IMR-90 (cell line): ENCODE data around the gene LNP1. TPM values are rescaled to one million over a fixed set of nuclear protein-coding genes. Genes with fewer than 3 reads are reported as not detected.

Experiments used
- ATAC-seq: fragments of 200-7000 bp; cut with Tn5 transposase; 2 replicates; pipeline ENCODE4 v1.9.1; 2020; ENCODE audit warnings: low read depth, mild to moderate bottlenecking, moderate library complexity
- BruUV-seq: library from RNA; stranded (reverse); fragments of 400-500 nt; replicated peaks from 2 replicates; lab custom pipeline; 2021; lab: Mats Ljungman, UMichigan
- CTCF ChIA-PET: fragments of 300-600 bp; formaldehyde crosslinking; extraction: SDS; loops from one replicate; lab custom pipeline; 2021; ENCODE audit warnings: antibody characterized with exemption; lab: Yijun Ruan, JAX
- POLR2A ChIA-PET: fragments of 300-600 bp; sonication (Branson Sonifier 250); formaldehyde crosslinking; loops from one replicate; lab custom pipeline; 2022; ENCODE audit warnings: antibody characterized with exemption; ENCODE audit not compliant: unreplicated experiment; lab: Charles Lee
- DNase-seq: peaks from one replicate; pipeline ENCODE4 v3.0.0; 2013
- H2AFZ ChIP-seq: replicated peaks from 2 replicates; pipeline ENCODE3; 2013; ENCODE audit warnings: low read length, mild to moderate bottlenecking; ENCODE audit not compliant: poor library complexity
- H2AK5ac ChIP-seq: 2 replicates; pipeline ENCODE4 v1.6.1; 2013; ENCODE audit warnings: low read depth, low read length, inconsistent platforms
- H2AK9ac ChIP-seq: replicated peaks from 2 replicates; pipeline ENCODE3; 2013; ENCODE audit warnings: mild to moderate bottlenecking, low read depth, low read length, moderate library complexity; ENCODE audit not compliant: poor library complexity
- H2BK120ac ChIP-seq: 2 replicates; pipeline ENCODE4 v1.6.1; 2013; ENCODE audit warnings: low read depth, low read length, inconsistent platforms
- H2BK15ac ChIP-seq: 3 replicates; pipeline ENCODE4 v1.6.1; 2013; ENCODE audit warnings: low read depth, low read length, inconsistent platforms
- H2BK20ac ChIP-seq: 2 replicates; pipeline ENCODE4 v1.6.1; 2013; ENCODE audit warnings: low read depth, mild to moderate bottlenecking, inconsistent platforms, low read length, moderate library complexity
- H2BK5ac ChIP-seq: 2 replicates; pipeline ENCODE4 v1.6.1; 2013; ENCODE audit warnings: mild to moderate bottlenecking, low read depth, low read length, inconsistent platforms; ENCODE audit not compliant: poor library complexity, severe bottlenecking
- H3K14ac ChIP-seq: replicated peaks from 2 replicates; pipeline ENCODE4 v1.6.1; 2013; ENCODE audit warnings: low read depth, low read length, inconsistent platforms
- H3K18ac ChIP-seq: 2 replicates; pipeline ENCODE4 v1.6.1; 2013; ENCODE audit warnings: low read depth, low read length, control low read depth
- H3K23ac ChIP-seq: 2 replicates; pipeline ENCODE4 v1.6.1; 2013; ENCODE audit warnings: low read depth, low read length, inconsistent platforms
- H3K27ac ChIP-seq: 2 replicates; pipeline ENCODE4 v1.5.1; 2013; ENCODE audit warnings: mild to moderate bottlenecking, control low read depth, low read length; ENCODE audit not compliant: insufficient read depth
- H3K27me3 ChIP-seq: 2 replicates; pipeline ENCODE4 v1.6.1; 2013; ENCODE audit warnings: low read length; ENCODE audit not compliant: control insufficient read depth, insufficient read depth
- H3K36me3 ChIP-seq: 2 replicates; pipeline ENCODE4 v1.6.1; 2013; ENCODE audit warnings: low read length, mixed read lengths; ENCODE audit not compliant: control insufficient read depth, insufficient read depth
- H3K4ac ChIP-seq: 2 replicates; pipeline ENCODE4 v1.6.1; 2013; ENCODE audit warnings: low read depth, low read length, inconsistent platforms
- H3K4me1 ChIP-seq: 2 replicates; pipeline ENCODE4 v1.6.1; 2013; ENCODE audit warnings: low read length, mixed read lengths; ENCODE audit not compliant: control insufficient read depth, insufficient read depth
- H3K4me2 ChIP-seq: 2 replicates; pipeline ENCODE4 v1.6.1; 2013; ENCODE audit warnings: low read depth, mild to moderate bottlenecking, control low read depth, low read length, moderate library complexity
- H3K4me3 ChIP-seq: 2 replicates; pipeline ENCODE4 v1.5.1; 2013; ENCODE audit warnings: low read depth, mild to moderate bottlenecking, control low read depth, low read length, moderate library complexity; ENCODE audit not compliant: insufficient read depth
- H3K56ac ChIP-seq: 2 replicates; pipeline ENCODE4 v1.6.1; 2013; ENCODE audit warnings: low read length, inconsistent platforms; ENCODE audit not compliant: insufficient read depth; ENCODE audit errors: extremely low read depth
- H3K79me1 ChIP-seq, 2 experiments: 2 replicates each; pipeline ENCODE4 v1.6.1; 2013; ENCODE audit warnings: low read length in 2 of 2, inconsistent platforms in 1 of 2, low read depth in 1 of 2
- H3K9ac ChIP-seq: 2 replicates; pipeline ENCODE4 v1.6.1; 2013; ENCODE audit warnings: low read depth, low read length, control low read depth
- H3K9me1 ChIP-seq: 2 replicates; pipeline ENCODE4 v1.6.1; 2013; ENCODE audit warnings: low read length, inconsistent platforms; ENCODE audit not compliant: insufficient read depth
- H3K9me3 ChIP-seq: 2 replicates; pipeline ENCODE4 v1.6.1; 2013; ENCODE audit warnings: low read length; ENCODE audit not compliant: control insufficient read depth, insufficient read depth
- H4K20me1 ChIP-seq: 2 replicates; pipeline ENCODE4 v1.6.1; 2013; ENCODE audit warnings: low read length, inconsistent platforms; ENCODE audit not compliant: insufficient read depth
- H4K5ac ChIP-seq: 2 replicates; pipeline ENCODE4 v1.6.1; 2013; ENCODE audit warnings: mild to moderate bottlenecking, low read depth, low read length, control low read depth
- H4K8ac ChIP-seq, 2 experiments: 2 replicates each; pipeline ENCODE4 v1.6.1; 2013; ENCODE audit warnings: low read depth in 2 of 2, low read length in 2 of 2, control low read depth in 1 of 2, inconsistent platforms in 1 of 2
- H4K91ac ChIP-seq: 2 replicates; pipeline ENCODE4 v1.6.1; 2013; ENCODE audit warnings: low read depth, low read length, inconsistent platforms; ENCODE audit not compliant: insufficient read depth
- BHLHE40 ChIP-seq: fragments of 150-350 bp; IDR thresholded peaks from 2 replicates; pipeline ENCODE4 v1.6.1; 2016; ENCODE audit warnings: mild to moderate bottlenecking, low read depth, low read length
- CEBPB ChIP-seq: IDR thresholded peaks from 2 replicates; pipeline ENCODE4 v1.6.1; 2012; ENCODE audit warnings: low read depth, low read length, improper control_type of control experiment
- CHD1 ChIP-seq: IDR thresholded peaks from 2 replicates; pipeline ENCODE4 v1.6.1; 2012; ENCODE audit warnings: low read depth, low read length, improper control_type of control experiment
- CTCF ChIP-seq: conservative IDR thresholded peaks from 2 replicates; pipeline ENCODE4 v1.5.1; 2012; ENCODE audit warnings: mild to moderate bottlenecking, low read depth, low read length, improper control_type of control experiment
- ELK1 ChIP-seq: fragments of 150-350 bp; IDR thresholded peaks from 2 replicates; pipeline ENCODE4 v1.6.1; 2016; ENCODE audit warnings: low read depth, mild to moderate bottlenecking, low read length, moderate library complexity, borderline replicate concordance
- MXI1 ChIP-seq: IDR thresholded peaks from 2 replicates; pipeline ENCODE4 v1.6.1; 2012; ENCODE audit warnings: low read depth, mild to moderate bottlenecking, low read length, moderate library complexity, borderline replicate concordance
- NFE2L2 ChIP-seq: fragments of 150-350 bp; IDR thresholded peaks from 2 replicates; pipeline ENCODE4 v1.6.1; 2016; ENCODE audit warnings: low read depth, mild to moderate bottlenecking, low read length
- POLR2A ChIP-seq: IDR thresholded peaks from 2 replicates; pipeline ENCODE4 v1.6.1; 2012; ENCODE audit warnings: mild to moderate bottlenecking, low read depth, low read length
- RAD21 ChIP-seq: IDR thresholded peaks from 2 replicates; pipeline ENCODE4 v1.6.1; 2012; ENCODE audit warnings: low read length, improper control_type of control experiment
- RCOR1 ChIP-seq: IDR thresholded peaks from 2 replicates; pipeline ENCODE4 v1.6.1; 2012; ENCODE audit warnings: mild to moderate bottlenecking, low read length, improper control_type of control experiment; ENCODE audit not compliant: insufficient replicate concordance
- RFX5 ChIP-seq: IDR thresholded peaks from 2 replicates; pipeline ENCODE4 v1.8.0; 2012; ENCODE audit warnings: low read depth, mild to moderate bottlenecking, low read length, moderate library complexity
- SMC3 ChIP-seq: fragments of 150-350 bp; IDR thresholded peaks from 2 replicates; pipeline ENCODE4 v1.6.1; 2016; ENCODE audit warnings: low read depth, mild to moderate bottlenecking, antibody characterized with exemption, low read length, moderate library complexity
- WGBS, 2 experiments: methylation state at CpG; one replicate each; pipeline versions ENCODE4 v1.1.5 to v1.1.7; 2013; ENCODE audit warnings: missing lambda C conversion rate in 2 of 2; ENCODE audit not compliant: insufficient read length in 1 of 2; ENCODE audit errors: extremely low coverage in 2 of 2; 5-methylcytosine and 5-hydroxymethylcytosine counted together
- dilution Hi-C: fragments of 300-500 bp; cut with HindIII; formaldehyde crosslinking; loops from one replicate; pipeline ENCODE4 v1.14.3; 2018; ENCODE audit warnings: low sequenced_read_pairs; ENCODE audit not compliant: unreplicated experiment
- in situ Hi-C: fragments of 300-500 bp; cut with MboI; formaldehyde crosslinking; loops from 3 replicates; pipeline ENCODE4 v1.14.3; 2019; ENCODE audit warnings: low sequenced_read_pairs, inconsistent platforms, mixed read lengths
- intact Hi-C: fragments of 100-400 bp; cut with micrococcal nuclease; formaldehyde crosslinking; loops from 2 replicates; pipeline ENCODE4 v1.10.0; 2022
- polyA plus RNA-seq, 3 experiments: library from polyadenylated mRNA; depleted of rRNA; stranded (reverse); fragments of >200 nt; gene quantifications; 2 replicates each; pipeline ENCODE4 v1.2.3, GENCODE V29; 2012; ENCODE audit warnings: low replicate concordance in 1 of 3
- total RNA-seq: library from RNA; depleted of rRNA; stranded (reverse); fragments of >200 nt; gene quantifications from 2 replicates; pipeline ENCODE4 v1.2.3, GENCODE V29; 2012
- TF ChIP-seq, protein P1 (sequence below): fragments of 150-350 bp; IDR thresholded peaks from 2 replicates; pipeline ENCODE4 v1.6.1; 2017; ENCODE audit warnings: mild to moderate bottlenecking, antibody characterized with exemption, low read length, low read depth

Gene LNP1
- total and polyA plus RNA-seq, 2 of the 4 experiments (the other 2 are of a cell fraction): 2.2 to 2.4 TPM

DNA sequence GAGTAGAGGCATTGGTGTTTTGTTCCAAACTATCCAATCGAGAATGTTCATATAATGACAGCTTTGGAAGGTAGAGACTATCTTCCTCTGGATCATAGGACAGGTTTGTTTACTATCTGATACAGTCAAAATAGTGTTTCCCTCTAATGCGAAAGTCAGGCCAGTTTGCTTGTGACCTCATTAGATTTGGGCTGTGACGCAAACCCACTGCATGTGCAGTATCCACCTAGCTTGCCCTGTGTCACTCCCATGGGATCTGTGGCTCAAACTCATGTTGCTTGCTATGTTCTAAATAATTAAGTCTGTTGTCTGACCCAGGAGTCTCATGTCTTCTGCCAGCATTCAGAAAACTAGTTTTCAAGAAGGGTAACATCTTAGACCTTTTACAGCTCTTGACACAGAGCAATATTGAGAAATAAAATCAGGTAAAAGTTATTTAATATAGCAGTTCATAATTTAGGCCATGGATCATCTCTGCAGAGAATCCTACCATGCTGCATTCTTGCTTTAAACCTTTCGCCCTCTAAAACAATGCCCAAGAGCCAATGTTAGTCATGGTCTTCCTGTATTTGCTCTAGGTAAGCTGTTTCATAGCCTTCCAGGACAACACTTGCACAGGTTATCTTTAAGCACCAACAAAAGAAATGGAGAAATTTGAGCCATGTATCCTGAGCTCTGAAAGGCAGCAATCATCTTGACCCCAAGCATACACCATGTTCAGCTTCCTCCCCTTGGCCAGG, 40.4 kb upstream of the LNP1 start (continued):
- no peak for TF ChIP-seq CEBPB

DNA sequence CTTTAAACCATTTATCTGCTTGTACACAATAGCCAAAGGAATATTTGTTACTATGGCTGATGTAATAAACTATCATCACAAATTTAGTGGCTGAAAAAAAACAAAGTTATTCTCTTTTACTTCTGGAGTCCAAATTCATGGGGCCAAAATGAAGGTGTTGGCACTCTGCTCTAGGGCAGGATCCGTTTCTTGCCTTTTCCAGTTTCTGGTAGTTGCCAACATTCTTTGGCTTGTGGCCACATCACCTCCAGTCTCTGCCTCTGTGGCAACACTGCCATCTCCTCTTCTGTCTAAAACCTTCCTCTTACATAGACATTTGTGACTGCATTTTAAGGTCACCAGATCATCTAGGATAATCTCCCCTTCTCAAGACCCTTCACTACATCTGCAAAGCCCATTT, 39.4 kb upstream of the LNP1 start:
- no peaks in the 10 kb centered on the region for H3K27me3 ChIP-seq
- no peak overlapping the region for H4K91ac ChIP-seq
- no peak overlapping the region for H2BK20ac ChIP-seq
- dilution Hi-C loops (no loop called here), intact Hi-C loops (no loop called here), in situ Hi-C loops (no loop called here)
- H3K4me1 ChIP-seq: no peaks in the 10 kb centered on the region
- H2AK9ac ChIP-seq: no peak overlapping the region
- H3K9me1 ChIP-seq: 0 out of 2 replicates have a peak, but pooled peaks cover 2% of the 10 kb centered on the region
- H2BK15ac ChIP-seq: no peak overlapping the region
- H4K8ac ChIP-seq: no peak overlapping the region
- H3K4me2 ChIP-seq: no peak overlapping the region
- BruUV-seq: no TSS peak
- H3K27ac ChIP-seq: no peak overlapping the region
- H3K4me3 ChIP-seq: no peak overlapping the region
- ChIA-PET CTCF (no interaction called here), POLR2A (no interaction called here)
- H3K23ac ChIP-seq: no peak overlapping the region
- H4K20me1 ChIP-seq: no peaks in the 10 kb centered on the region
- no peak overlapping the region for H2BK120ac ChIP-seq
- H3K36me3 ChIP-seq: peaks cover 28% of the 10 kb centered on the region
- no peak overlapping the region for H3K9ac ChIP-seq
- H3K14ac ChIP-seq: no peak overlapping the region
- no peak for DNase-seq
- H3K79me1 ChIP-seq: no peaks in the 10 kb centered on the region; a peak in 1 of 4 replicates
- H3K18ac ChIP-seq: no peak overlapping the region
- no peak overlapping the region for H2AFZ ChIP-seq
- ATAC-seq: no peak
- peaks cover 4% of the 10 kb centered on the region for H3K9me3 ChIP-seq
- no peak overlapping the region for H2BK5ac ChIP-seq
- WGBS, 2 experiments: 100% methylated on average over 1 of the region's 1 CpG; no CpG with 5 or more reads in 1 of the 2 experiments
- no peak overlapping the region for H3K56ac ChIP-seq
- no peak overlapping the region for H2AK5ac ChIP-seq
- H4K5ac ChIP-seq: no peak overlapping the region
- no peak overlapping the region for H3K4ac ChIP-seq
- TF ChIP-seq, protein P1, sequence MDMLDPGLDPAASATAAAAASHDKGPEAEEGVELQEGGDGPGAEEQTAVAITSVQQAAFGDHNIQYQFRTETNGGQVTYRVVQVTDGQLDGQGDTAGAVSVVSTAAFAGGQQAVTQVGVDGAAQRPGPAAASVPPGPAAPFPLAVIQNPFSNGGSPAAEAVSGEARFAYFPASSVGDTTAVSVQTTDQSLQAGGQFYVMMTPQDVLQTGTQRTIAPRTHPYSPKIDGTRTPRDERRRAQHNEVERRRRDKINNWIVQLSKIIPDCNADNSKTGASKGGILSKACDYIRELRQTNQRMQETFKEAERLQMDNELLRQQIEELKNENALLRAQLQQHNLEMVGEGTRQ: no peak
- TF ChIP-seq RCOR1: no peak
- no peak for TF ChIP-seq CHD1
- no peak for TF ChIP-seq NFE2L2
- TF ChIP-seq RAD21: no peak
- TF ChIP-seq POLR2A: no peak
- TF ChIP-seq MXI1: no peak
- no peak for TF ChIP-seq BHLHE40
- TF ChIP-seq RFX5: no peak
- TF ChIP-seq CEBPB: no peak
- no peak for TF ChIP-seq ELK1
- no peak for TF ChIP-seq CTCF
- TF ChIP-seq SMC3: no peak
